T-helper 1 cell (primary cell): Measurements from ENCODE around the gene FGFR4.

Experiments used
- DNase-seq, 5 donors: peaks; one replicate each; pipeline ENCODE4 v3.0.0-alpha.2; 2012 to 2020

FGFR4 gene

DNA sequence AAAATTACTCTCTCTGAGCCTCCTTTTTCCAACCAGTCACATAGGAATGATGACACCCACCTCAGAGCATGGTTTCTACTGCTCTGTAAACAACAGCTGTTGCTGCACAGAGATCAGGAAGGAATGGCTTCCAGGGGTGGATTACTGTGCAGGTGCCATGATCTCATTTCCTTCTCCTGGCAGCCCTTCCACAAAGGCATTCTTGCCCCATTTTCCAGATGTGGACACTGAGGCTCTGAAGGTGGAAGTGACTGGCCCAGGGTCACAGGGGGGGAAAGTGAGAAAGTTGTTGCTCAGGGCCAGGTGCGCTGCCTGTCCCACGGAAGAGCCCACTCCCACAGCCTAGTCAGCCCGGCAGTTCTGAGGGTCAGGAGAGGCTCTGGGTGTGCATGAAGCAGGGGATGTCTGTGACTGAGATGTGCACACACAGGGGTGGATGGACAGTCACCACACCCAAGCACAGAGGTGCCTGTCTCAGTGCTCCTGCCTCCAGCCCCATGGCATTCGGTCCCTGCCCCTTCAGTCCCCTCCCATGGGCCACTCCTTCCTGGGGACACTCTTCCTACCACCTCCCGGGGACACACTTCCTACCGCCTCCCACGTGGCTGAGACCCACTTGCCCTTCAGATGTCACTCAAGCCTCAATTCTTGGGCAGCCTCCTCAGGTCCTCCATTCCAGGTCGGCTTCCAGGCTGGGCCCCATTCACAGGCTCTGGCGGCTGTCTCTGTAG is 17.0 kb downstream of the FGFR4 start:
- DNase-seq: no peak

DNA sequence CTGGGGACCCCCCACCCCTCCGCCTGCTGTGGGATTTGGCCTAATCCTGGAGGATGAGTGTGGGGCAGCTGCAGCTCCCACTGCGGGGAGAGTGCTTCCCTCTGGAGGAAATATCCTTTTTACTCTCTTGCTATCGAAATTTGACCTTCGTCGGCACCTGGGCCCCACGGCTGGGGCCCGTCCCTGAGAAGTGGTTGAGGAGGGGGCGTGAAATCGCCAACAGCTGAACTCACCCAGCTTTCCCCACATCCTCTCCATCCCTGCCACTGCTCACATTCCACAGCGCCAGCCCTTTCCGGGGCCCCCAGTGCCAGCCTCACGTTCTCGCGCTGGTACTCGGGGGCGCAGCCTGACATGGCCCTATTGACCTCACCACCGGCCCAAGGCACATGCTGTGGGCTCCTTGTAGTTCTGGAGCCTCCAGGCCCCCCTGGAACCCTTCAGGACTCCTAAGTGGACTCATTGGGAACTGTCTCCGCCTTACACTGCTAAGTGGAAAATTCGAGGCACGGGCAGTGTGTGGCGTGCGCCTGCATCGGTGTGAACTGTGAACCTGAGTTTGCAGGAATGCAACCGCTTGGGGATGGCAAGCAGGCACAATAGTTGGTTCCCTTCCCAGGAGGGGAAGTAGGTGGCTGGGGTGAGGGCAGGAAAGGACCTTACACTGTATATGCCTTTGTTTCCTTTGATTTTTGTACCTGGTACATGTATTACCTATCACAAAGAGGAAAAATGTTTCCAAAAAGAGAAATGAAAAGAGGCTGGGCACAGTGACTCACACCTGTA is 19.2 kb downstream of the FGFR4 start:
- no peak for DNase-seq

DNA sequence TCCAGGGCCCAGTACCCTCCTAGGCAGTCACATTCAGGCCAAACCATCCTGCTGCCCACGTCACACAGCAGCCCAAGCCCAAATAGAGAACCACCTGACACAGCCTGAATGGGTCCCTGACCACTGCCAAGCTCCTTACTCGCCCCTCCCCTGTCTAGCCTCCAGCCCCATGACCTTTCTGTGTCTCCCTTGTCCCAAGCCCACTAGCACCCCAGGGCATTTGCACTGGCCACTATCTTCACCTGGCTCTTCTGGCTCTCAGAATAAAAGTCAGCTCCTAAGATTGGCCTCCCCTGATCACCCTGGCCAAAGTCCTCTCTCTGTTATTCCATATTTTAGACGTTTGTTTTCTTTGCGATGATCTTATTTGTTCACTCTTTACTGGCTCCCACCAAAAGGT is 20.4 kb downstream of the FGFR4 start:
- DNase-seq: no peak

DNA sequence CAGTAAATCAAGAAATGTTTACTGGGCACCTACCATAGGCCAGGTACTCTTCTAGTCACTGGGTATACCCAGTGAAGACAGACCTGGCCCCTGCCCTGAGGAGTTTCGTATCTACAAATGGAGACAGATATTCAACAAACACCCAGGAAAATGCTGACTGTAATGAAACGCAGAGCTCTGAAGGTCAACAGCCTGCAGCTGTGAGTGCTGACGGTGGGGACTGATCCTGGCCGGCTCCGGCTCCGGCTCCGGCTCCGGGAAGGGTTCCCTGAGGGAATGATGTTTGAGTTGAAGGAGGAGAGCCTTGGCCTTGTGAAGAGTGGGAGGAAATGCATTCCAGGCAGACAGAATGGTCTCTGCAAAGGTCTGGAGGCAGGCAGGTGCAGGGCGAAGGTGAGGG is 23.1 kb downstream of the FGFR4 start:
- no peak for DNase-seq

DNA sequence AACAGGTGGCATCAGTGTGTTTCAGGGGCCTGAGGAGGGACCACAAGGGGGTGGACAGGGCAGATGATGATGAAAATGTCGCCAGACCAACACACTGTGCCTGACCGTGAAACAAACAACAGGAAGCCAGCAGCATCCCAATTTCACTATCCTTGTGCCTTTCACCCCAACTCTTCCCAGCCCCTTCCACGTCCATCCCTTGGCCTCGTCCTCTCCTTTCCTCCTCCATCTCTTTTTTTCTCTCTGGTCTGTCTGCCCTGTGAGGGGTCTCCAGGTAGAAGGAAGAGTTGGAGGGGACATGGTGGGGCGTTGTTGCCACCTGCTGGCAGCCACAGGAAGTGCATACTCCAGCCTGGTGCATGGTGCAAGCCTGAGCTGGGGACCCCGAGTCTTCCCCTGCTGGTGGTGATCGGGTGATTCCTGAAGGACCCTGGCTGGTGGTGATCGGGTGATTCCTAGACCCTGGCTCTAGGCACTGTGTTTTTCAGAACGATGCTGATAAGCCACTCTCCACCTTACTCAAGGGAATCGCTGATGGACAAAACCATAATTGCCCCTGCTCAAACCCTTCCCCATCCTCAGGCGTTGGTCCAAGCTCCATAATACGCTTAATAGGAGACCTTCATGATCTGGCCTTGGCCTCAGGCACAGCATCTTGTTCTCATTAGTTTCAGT is 25.1 kb downstream of the FGFR4 start:
- peak; percentile 30 to 46 (median 39) for DNase-seq

DNA sequence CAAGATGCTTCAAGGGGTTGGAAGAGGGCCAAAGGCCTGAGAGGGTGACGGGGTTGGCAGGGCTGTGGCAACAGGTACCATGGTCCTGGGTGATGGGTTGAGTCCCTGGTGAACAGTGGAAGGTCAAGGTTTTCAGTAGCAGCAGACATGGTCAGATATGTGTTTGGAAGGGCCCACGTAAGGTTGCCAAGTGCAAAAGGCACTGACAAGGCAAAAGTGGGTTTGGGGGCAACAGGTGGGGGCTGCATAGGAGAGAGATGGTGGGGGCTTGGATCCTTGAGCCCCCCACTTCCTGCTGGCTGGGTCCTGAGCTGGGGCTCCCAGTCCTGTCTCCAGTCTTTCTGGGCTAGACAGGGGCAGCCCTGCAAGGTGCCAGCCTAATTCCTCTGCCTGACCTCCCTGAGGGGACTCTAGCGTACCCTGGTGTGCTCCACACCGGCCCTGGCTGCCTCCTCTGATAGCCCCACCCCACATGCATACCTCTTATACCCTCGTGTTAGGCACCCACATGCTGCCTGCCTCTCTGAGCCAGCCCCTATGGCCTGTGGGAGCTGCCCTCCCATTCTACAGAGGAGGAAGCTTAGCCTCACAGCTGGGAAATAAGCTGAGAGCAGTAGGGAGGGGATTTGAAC is 26.0 kb downstream of the FGFR4 start:
- no peak for DNase-seq

DNA sequence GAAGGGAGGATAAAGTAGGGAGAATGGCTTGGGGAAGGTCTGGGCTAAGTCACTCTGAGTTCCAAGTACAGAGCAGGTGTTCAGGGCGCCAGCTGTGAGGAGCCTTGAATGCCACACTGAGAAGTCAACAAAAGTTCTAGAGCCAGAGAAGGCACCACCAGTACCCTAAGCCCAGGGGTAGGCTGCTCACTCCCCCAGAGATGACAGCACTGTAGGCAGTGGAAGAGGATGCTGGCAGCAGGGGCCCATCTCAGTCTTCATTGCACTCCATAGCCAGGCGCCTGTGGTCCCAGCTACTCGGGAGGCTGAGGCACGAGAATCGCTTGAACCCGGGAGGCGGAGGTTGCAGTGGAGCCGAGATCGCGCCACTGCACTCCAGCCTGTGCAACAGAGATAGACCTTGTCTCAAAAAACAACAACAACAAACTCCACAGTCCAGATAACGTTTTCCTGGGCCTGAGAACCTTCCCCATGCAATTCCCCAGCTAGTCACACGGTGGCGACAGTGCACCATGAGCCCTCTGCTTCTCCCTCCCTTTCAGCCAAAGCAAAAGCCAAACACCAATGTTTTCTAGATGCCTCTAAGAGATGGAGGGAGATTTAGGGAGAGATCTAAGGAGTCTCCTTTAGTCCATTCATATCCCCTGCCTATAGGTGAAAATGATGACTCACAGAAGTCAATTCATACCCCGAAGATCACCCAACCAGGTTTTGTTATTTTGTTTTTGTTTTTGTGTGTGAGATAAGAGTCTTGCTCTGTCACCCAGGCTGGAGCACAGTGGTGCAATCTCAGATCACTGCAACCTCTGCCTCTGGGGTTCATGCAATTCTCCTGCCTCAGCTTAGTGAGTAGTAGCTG is 27.1 kb downstream of the FGFR4 start:
- DNase-seq: peak; percentile 39 to 75 (median 66)

DNA sequence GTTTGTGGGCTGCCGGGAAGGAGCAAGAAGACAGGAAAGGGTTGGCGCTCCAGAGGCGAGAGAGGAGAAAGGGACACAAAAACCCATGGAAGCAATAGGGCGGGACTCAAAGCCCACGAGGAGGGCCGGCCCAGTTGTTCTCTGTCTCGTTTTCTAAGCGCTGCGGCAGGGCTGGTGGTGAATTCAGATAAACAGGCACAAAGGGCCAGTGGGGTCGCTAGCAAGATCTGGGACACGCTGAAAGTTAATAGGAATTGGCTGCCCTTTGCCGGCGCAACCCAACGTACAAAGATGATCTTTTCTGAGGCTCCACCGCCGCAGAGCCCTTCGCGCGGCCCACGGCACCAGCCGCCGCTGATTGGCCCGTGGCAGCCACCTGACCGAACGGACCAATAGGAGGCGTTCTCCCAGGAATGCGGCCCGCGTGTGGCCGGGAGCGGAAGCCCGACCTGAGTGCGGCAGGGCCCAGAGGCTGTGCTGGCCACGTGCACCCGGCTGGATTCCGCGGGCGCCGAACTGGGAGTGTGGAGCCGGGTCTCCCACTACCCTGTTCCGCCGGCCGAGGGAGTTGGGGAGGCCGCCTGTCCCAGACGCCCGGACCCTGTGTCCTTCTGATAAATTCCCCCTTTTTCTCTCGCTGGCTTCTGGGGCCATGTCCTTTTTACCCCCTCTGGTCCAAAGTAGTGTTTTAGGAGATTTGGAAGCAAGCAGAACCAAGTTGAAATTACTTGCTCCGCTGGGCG is 30.1 kb downstream of the FGFR4 start:
- DNase-seq: peak; percentile 64 to 87 (median 75)

DNA sequence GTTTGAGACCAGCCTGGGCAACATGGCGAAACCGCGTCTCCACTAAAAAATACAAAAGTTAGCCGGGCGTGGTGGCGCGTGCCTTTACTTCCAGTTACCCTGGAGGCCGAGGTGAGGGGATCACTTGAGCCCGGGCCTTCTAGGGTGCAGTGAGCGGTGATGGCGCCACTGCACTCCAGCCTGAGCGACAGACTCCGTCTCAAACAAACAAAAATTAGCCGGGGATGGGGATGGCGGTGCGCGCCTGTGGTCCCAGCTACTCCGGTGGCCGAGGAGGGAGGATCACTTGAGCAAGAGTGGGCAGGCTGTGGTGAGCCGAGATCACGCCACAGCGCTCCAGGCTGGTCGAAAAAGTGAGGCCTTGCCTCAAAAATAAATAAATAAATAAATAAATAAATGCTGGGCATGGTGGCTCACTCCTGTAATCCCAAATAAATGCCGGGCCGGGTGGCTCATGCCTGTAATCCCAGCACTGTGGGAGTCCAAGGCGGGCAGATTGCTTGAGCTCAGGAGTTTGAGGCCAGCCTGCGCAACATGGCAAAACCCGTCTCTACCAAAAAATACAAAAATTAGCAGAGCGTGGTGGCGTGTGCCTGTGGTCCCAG is 30.8 kb downstream of the FGFR4 start:
- DNase-seq: no peak

DNA sequence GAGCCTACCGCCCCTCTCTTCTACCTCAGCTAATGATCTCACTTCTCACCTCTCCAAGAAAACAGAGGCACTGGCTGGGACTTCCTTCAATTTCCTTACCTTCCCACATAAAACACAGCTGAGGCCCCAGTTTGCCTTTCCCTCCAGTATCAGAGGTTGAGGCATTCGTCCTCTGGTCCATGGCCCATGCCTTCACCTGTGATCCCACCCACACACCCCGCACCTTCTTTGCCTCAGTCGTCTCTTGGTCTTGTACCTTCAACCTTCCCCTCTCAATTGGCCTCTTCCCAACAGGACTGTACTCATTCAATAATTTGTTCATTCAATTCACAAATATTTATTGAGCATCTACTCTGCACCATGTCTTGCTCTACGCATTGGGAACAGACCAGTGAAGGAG is 35.9 kb downstream of the FGFR4 start:
- no peak for DNase-seq

DNA sequence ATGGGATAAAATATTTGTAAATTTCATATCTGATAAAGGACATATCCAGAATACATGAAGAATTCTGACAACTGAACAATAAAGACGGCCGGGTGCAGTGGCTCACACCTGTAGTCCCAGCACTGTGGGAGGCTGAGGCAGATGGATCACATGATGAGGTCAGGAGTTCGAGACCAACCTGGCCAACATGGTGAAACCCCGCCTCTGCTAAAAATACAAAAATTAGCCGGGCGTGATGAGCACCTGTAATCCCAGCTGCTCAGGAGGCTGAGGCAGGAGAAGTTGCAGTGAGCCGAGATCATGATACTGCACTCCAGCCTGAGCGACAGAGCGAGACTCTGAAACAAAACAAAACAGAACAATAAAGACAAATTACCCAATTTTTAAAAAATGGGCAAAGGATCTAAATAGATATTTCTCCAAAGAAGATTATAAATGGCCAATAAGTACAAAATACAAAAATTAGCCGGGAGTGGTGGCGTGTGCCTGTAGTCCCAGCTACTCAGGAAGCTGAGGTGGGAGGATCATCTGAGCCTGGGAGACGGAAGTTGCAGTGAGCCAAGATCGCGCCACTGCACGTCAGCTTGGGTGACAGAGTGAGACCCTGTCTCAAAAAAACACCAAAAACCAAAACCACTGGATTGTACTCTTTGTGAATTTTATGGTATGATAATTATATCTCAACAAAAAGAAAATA is 37.2 kb downstream of the FGFR4 start:
- no peak for DNase-seq

DNA sequence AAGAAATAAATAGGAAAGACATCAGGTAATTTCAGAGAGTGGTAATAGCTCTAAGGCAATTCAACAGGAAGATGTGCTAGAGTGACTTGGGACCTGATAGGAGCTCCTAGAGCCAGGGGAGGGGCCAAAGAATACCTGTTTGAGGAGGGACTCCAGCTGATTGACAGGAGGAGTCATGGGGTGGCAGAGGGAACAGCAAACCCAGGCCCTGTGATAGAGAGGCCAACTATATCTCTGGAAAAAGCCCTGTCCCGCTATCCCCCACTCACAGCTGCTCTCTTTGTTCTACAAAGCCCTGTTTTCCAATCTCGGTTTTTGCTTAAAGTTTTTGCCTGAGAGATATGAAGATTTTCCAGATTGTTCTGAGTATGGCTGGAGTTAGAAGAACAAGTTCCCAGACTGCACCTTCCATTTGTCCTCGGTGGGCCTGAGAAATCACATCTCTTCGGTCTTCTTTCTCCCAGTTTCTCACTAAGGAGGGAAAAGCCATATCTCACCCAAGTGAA is 37.8 kb downstream of the FGFR4 start:
- DNase-seq: peak in 1 of 5 donors; percentile 17

DNA sequence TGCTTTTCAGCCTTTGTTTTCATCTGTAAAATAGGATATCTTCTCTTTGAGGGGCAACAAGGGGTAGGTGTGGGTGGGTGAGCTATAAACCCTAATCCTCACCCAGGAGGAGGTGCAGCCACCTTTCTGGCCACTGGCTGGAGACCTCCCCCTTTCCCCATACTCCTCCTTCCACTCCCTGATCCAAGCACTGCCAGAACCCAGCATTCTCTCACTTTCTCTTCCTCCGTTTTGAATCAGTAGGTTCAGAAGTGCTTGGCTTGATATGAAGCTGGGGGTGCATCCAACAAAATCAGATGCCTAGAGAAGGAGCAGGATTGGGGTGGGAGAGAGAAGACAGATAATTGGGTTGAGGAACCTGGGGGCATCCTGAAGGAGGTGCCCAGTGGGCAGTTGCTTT is 40.1 kb downstream of the FGFR4 start:
- DNase-seq: no peak

DNA sequence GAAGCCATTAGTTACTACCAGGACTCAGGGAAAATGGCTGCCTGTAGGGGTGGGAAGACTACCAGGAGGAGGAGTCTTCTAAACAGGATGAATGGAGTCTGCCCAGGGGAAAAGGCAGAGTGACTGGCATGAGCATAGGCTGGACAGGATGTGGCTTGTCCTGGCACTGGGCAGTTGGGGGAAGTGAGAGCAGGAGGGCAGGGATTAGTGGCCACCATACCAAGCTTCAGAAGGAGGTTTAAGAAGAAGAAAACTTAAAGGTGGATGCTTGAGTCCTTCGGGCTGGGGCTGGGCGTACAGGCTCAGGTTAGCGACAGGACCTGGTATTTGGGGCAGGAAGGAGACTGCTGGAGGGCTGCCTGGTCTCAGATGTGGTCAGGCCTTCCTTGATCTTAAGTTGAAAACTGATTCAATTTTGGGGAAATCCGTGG is 41.9 kb downstream of the FGFR4 start:
- DNase-seq: peak in 1 of 5 donors; percentile 35

DNA sequence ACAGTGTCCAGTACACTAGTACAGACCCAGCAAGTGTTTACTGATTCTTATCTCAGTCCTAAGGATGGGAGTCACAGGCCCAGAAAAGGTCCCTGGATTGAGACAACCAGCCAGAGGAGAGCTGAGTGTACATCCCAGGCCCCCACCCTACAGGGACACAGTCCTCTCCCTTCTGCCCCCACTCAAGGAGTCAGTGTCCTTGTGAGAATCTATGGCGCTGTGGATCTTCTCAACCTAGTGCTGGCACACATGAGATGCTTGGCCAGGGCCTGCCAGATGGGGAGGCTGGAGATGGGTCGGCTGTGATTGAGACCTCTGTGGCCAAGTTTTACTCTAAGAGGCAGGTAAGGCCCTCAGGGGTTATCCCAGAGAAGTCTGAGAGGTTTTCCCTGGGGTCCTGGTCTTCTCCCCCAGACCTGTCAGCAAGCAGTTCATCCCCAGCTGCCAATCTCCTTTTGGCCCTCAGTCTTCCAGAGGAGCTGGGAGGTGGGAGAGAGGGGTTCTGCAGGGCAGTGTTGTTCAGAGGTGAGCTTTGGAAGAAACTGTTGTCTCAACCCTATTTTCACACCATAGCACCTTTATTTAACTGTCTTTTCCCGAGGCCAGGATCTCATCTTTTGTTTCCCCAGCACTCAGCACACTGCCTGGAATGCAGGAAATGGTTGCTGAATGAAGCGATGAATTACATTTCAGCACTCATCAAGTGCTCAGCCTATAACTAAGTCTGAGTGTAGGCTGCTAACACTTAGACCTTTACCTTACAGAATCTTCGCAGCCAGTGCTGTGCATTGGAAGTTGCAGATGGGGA is 43.7 kb downstream of the FGFR4 start:
- no peak for DNase-seq

DNA sequence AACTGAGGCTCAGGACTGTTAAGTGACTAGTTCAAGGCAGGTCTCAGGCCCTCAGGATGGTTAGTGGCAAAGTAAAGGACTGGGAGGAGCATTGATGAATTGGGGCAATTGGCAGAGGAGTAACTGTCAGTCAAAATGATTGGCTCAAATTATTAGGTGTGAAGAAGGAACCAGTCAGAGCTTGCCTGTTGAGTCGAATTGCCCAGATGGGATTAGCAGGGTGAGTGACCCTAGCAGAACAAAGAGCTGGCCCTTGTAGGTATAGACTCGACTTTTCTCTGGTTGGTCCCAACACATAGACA is 44.3 kb downstream of the FGFR4 start:
- DNase-seq: no peak

DNA sequence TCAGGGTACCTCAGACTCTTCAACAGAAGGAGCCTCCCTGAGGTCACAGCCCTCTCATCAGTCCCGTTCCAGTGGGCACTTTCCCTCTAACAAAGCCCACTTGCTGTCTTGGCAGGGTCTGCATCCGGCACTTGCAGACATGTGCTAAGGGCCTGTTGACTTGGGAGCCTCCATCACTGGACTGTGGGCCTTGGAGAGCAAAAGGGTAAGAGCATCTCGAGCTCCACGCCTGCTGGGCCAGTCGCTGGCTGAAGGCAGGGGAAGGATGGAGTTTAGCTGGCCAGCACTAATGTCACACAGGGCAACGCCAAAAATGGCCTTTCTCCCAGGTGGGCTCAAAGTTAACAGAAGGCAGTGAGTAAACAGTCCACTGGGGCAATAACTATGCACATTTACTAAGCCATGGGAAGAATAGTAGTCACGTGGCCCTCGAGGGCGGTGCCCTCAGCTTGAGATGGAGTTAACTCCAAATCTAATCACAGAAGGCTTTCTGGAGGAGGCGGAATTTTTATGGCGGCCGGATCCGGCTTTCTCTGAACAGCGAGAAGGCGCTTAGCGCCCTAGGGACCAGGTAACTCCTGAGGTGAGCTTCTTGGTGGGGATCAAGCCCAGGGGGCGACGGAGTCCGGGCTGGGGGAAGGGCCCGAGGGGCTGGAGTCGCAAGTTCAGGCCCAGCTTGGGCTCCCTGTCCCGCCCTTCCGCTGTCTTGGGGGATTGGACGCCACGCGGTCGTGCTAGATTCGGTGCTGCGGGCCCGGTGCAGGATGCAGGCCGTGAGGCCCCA is 44.8 kb downstream of the FGFR4 start:
- DNase-seq: no peak
